GM19468 (cell line): Measurements from ENCODE around the gene UGT2B15.
"Not testable (repeated sequence)": the region's sequence is repeated elsewhere in the genome, so short reads cannot be mapped to it uniquely, and the experiment has no call there.

Experiments used
- ATAC-seq: cut with Tn5 transposase; IDR thresholded peaks from one replicate; pipeline ENCODE4 v1.9.1; 2021; ENCODE audit warnings: mild to moderate bottlenecking, moderate library complexity, moderate number of reproducible peaks; ENCODE audit not compliant: unreplicated experiment; ENCODE audit errors: extremely low read depth

The UGT2B15 gene

GRCh38 chr4:68670479-68670939 lies at the start of gene UGT2B15:
Gene UGT2B15 (minus strand): TSS chr4:68670652. CDS start chr4:68670618, 34 bp downstream.
- not testable (repeated sequence) for ATAC-seq

GRCh38 chr4:68719075-68719473 lies 48.6 kb upstream of the UGT2B15 start:
- no peak for ATAC-seq

- ATAC-seq, result no peak
Measured at GRCh38 chr4:68718447-68719074, 48.1 kb upstream of the UGT2B15 start.

GRCh38 chr4:68717999-68718398 lies 47.5 kb upstream of the UGT2B15 start:
- ATAC-seq, result peak; percentile 72

- no peak for ATAC-seq
Measured at GRCh38 chr4:68714400-68714799, 43.9 kb upstream of the UGT2B15 start.

- no peak for ATAC-seq
Measured at GRCh38 chr4:68712207-68712606, 41.8 kb upstream of the UGT2B15 start.

- no peak for ATAC-seq
Measured at GRCh38 chr4:68708566-68708965, 38.1 kb upstream of the UGT2B15 start.

- ATAC-seq, result not testable (repeated sequence)
Measured at GRCh38 chr4:68703168-68703567, 32.7 kb upstream of the UGT2B15 start.

- ATAC-seq, result no peak
Measured at GRCh38 chr4:68700152-68700551, 29.7 kb upstream of the UGT2B15 start.

GRCh38 chr4:68693325-68694075 lies 23.0 kb upstream of the UGT2B15 start:
- no peak for ATAC-seq

- no peak for ATAC-seq
Measured at GRCh38 chr4:68691186-68691585, 20.7 kb upstream of the UGT2B15 start.

GRCh38 chr4:68683034-68683433 lies 12.6 kb upstream of the UGT2B15 start:
- no peak for ATAC-seq

GRCh38 chr4:68681298-68681697 lies 10.8 kb upstream of the UGT2B15 start:
- not testable (repeated sequence) for ATAC-seq

GRCh38 chr4:68673143-68673542 lies 2.7 kb upstream of the UGT2B15 start:
- no peak for ATAC-seq

- ATAC-seq, result not testable (repeated sequence)
Measured at GRCh38 chr4:68671217-68671616, 765 bp upstream of the UGT2B15 start.

GRCh38 chr4:68668537-68669163 lies 1.8 kb downstream of the UGT2B15 start:
- ATAC-seq, result not testable (repeated sequence)

GRCh38 chr4:68667551-68667950 lies 2.9 kb downstream of the UGT2B15 start:
- ATAC-seq, result not testable (repeated sequence)

GRCh38 chr4:68664721-68665120 lies 5.7 kb downstream of the UGT2B15 start:
- not testable (repeated sequence) for ATAC-seq

- ATAC-seq, result not testable (repeated sequence)
Measured at GRCh38 chr4:68662836-68663574, 7.4 kb downstream of the UGT2B15 start.

GRCh38 chr4:68658672-68659071 lies 11.8 kb downstream of the UGT2B15 start:
- no peak for ATAC-seq
